GM12874 (cell line): ENCODE data around the gene FAM131B.

ENCODE experiments used
- TF ChIP-seq, protein P1 (sequence below): IDR thresholded peaks from 2 replicates; pipeline ENCODE4 v1.5.1; 2011; ENCODE audit warnings: low read depth, mild to moderate bottlenecking, control low read depth, low read length, moderate library complexity; ENCODE audit not compliant: insufficient read depth

FAM131B gene

DNA sequence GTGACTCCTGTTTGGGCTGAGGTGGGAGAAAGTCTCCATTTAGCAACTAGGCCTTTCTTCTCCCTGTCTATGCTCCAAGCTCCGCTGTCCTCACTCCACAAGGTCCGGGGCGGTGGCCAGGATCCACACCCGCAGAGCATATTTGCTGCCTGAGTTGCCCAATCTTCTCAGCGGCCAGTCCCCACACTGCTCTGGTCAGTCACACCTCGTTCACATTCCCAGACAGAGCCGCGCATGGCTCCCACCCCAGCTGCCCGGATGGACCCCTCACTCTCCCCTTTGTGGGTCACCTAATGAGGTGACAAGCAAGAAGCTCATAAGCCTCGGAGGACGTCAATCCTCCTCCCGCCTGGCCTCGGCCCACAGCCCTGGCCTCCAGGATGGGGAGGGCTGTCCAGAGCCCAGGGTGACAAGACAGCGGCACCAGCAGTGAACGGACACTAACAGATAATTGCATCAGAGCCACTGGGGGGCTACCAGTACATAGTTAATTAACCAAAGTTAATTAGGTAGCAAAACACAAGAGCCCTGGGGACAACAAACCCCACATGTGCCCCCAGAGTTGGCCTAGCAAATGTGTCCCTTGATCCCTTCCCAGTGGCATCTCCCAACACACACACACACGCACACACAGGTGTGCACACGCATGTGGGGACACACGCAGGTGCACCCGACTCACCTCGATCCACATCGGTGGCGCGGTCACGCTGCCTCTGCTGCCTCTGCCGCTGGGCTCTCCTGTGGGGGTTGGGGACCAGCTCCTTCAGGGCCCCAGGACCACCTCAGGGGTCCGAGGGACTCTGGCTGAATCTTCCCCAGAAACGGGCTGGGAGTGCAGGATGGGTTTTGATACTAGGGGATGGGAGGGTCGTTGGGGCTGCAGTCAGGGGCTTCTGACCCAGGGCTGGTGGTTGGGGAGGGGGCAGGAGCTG is 34.4 kb upstream of the FAM131B start:
- TF ChIP-seq, protein P1, sequence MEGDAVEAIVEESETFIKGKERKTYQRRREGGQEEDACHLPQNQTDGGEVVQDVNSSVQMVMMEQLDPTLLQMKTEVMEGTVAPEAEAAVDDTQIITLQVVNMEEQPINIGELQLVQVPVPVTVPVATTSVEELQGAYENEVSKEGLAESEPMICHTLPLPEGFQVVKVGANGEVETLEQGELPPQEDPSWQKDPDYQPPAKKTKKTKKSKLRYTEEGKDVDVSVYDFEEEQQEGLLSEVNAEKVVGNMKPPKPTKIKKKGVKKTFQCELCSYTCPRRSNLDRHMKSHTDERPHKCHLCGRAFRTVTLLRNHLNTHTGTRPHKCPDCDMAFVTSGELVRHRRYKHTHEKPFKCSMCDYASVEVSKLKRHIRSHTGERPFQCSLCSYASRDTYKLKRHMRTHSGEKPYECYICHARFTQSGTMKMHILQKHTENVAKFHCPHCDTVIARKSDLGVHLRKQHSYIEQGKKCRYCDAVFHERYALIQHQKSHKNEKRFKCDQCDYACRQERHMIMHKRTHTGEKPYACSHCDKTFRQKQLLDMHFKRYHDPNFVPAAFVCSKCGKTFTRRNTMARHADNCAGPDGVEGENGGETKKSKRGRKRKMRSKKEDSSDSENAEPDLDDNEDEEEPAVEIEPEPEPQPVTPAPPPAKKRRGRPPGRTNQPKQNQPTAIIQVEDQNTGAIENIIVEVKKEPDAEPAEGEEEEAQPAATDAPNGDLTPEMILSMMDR = no peak

DNA sequence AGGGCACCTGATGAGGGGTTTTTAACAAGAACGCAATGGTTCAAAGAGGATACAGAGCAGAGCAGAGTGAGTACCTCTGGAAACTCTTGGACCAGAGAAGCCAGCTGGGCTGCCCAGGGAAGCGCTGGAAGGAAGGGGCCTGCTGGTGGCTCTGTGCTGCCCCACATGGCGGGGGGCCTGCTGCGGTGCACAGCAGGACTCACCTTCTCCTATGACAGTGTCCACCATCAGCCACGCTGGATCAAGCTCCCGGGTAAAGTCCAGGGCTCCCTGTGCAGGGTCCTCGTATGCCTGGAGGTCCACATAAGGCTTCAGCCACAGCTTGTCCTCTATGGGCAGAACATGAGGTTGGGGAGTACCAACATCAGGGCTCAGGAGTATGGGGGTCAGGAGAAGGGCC is 33.7 kb upstream of the FAM131B start:
- TF ChIP-seq, protein P1 = no peak

DNA sequence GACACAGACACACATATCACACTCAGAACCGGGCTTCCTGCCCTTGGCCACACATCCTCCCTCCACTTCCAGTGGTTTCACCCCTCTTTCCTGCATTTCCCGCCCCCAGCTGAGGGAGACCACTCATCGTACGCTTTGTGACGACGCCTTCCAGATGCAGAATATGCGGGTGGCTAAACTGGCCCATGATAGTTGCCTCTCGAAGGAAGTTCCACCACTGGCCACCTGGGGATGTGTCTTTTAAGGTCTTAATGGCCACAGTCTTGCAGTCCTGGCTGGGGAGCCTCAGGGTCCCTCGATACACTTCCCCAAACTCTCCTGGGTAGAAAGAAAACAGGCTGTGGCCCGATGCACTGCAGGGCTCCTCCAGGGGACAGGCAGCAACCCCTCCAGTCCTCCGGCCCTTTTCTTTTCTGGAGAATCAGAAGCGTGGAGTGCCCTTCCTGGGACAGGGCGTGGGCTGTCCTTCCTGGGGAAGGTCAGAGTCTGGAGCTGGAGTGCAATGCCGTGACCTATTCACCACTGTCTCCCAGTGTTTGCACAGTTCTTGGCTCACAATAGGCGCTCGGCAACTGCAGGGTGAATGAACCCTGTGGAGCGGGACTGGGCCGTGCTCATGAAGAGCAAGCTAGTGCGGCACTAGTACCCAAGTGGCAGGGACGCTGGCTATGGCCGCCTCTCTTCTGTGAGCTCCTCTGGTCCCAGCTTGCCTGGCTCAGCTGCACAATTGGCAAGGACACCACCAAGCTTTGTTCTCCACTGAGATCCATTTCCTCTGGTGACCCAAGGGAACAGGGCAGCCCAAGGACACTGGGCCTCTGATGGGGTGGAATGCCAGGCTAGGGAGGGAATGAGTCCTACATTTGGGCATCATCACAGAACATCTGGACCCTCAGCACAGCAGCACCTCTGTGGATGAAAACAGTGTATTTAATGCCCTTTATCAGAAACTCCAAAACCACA is 33.0 kb upstream of the FAM131B start:
- TF ChIP-seq, protein P1 = peak; percentile 15; the same call in 1 of the 2 replicates

DNA sequence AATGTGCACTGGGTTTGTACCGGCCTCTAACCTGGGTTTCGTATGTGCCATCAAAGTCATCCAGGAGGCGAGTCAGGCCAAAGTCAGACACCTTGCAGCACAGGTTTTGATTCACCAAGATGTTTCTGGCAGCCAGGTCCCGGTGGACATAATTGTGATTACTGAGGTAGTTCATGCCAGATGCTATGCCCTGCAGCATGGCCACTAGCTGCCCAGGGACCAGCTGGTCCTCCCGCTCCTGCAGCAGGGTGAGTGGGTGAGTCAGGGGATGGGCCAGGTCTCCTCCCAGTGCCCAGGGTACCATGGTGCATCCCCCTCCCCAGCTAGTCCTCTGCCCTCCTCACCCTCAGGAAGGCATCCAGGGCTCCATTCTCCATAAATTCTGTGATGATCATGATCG is 32.3 kb upstream of the FAM131B start:
- TF ChIP-seq, protein P1 = no peak

DNA sequence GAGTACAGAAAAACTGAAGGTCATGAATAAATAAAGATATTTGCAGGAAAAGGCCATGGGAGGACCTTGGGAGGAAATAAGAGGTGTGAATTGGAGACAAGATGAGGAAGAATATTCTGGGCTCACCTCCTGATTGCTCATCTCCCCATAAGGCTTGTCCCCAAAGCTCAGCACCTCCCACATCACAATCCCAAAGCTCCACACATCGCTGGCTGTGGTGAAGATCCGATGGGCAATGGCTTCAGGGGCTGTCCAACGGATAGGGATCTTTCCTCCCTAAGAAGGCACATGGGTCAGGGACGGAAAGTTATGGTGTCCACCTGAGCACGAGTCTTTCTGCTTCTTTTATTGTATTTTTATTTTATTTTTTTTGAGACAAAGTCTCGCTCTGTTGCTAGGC is 31.6 kb upstream of the FAM131B start:
- TF ChIP-seq, protein P1 = no peak

DNA sequence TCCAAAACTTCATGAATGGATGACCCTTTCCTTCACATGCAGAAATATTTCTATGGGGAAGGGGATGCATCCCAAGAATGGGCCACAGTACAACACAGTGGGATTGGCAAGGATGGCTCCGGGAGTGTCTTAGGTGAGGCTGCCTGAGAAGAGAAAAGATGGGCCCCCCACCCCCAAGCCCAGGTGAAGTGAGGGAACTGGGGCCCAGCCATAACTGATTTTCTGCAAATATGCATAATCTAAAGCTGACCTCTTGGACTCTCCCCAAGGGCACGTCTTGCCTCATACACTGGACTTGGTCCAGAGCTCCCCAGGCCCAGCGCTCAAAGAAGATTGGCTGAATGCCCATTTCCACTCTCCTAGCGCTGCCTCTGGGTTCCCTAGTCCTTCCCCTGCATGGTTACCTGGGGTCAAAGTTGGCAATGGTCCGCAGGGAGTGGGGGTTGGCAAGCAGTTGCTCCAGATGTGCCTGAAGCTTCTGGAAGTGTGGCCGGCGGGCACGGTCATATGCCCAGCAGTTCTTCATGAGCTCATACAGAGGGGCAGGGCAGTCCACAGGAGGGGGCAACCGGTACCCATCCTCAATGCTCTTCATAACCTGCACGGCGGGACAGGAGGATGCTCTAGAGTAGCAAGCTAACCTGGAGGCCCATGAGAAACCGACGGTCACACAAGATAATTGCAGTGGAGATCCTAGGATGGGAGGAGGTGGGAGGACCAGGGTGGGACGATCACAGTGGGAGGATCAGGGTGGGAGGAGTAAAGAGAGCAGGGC is 30.9 kb upstream of the FAM131B start:
- TF ChIP-seq, protein P1 = no peak
